ENCODE data around the gene TLR9.
"Not testable (repeated sequence)": the region's sequence is repeated elsewhere in the genome, so short reads cannot be mapped to it uniquely, and the experiment has no call there.

Gene TLR9, protein sequence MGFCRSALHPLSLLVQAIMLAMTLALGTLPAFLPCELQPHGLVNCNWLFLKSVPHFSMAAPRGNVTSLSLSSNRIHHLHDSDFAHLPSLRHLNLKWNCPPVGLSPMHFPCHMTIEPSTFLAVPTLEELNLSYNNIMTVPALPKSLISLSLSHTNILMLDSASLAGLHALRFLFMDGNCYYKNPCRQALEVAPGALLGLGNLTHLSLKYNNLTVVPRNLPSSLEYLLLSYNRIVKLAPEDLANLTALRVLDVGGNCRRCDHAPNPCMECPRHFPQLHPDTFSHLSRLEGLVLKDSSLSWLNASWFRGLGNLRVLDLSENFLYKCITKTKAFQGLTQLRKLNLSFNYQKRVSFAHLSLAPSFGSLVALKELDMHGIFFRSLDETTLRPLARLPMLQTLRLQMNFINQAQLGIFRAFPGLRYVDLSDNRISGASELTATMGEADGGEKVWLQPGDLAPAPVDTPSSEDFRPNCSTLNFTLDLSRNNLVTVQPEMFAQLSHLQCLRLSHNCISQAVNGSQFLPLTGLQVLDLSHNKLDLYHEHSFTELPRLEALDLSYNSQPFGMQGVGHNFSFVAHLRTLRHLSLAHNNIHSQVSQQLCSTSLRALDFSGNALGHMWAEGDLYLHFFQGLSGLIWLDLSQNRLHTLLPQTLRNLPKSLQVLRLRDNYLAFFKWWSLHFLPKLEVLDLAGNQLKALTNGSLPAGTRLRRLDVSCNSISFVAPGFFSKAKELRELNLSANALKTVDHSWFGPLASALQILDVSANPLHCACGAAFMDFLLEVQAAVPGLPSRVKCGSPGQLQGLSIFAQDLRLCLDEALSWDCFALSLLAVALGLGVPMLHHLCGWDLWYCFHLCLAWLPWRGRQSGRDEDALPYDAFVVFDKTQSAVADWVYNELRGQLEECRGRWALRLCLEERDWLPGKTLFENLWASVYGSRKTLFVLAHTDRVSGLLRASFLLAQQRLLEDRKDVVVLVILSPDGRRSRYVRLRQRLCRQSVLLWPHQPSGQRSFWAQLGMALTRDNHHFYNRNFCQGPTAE

DNA sequence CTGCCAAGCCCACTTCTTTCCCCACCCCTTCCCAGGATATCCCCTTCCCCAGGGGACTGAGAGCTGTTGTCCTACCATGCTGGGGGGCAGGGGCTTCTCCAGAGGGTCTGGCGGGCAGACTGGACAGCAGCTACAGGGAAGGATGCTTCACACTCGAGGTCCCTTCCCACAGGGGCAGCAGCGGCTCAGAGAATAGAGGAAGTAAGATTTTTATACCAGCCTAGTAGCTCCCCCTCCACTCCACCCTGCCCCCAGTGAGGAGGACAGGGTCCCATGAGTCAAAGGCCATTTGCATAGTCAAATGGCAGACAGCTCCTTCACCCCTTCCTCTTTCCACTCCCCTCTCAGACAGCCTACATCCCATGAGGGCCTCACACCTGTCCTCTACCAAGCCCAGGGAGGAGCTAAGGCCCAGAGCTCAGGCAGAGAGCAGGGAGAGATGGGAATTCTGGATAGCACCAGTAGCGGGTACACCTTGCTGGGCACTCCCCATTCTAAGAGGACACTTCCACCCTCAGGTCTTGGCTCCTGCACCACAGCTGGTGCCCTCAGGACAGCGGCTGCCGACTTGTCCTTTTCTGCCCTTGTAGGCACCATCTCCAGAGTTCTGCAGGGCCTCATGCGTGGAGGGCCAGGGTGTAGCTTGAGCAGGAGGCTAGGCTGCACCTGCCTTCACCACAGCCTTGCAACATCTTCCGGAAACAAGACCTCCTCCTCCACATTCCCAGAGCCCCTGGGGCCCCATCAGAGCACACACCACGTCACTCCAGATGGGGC lies at the start of gene TLR9:
Gene TLR9, minus strand, starts transcription at position 194 of the 777 bp plus-strand sequence. Its CDS starts 116 bp downstream, at position 78.
- no peak for DNase-seq

DNA sequence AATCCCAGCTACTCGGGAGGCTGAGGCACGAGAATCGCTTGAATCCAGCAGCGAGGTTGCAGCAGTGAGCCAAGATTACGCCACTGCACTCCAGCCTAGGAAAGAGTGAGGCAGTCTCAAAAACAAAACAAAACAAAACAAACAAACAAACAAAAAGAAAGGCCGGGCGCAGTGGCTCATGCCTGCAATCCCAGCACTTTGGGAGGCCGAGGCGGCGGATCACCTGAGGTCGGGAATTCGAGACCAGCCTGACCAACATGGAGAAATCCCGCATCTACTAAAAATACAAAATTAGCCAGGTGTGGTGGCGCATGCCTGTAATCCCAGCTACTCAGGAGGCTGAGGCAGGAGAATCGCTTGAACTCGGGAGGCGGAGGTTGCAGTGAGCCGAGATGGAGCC lies 49.3 kb upstream of the TLR9 start:
- not testable (repeated sequence) for DNase-seq

DNA sequence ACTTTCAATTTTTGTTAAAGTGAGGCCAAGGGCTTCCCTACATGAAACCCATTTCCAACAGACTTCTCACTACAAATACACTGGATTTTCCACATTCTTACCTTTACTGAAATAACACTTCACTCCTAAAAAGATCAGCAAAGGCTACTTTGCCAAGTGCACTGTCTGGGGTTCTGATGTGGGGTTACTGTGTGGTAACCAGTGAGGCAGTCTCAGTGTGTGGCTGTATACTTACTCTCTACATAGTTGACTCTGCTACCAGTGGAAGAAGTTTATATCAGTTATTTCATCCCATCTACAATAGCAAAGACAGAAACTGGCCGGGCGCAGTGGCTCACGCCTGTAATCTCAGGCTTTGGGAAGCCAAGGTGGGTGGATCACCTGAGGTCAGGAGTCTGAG lies 47.4 kb upstream of the TLR9 start:
- DNase-seq, result peak; percentile 28

DNA sequence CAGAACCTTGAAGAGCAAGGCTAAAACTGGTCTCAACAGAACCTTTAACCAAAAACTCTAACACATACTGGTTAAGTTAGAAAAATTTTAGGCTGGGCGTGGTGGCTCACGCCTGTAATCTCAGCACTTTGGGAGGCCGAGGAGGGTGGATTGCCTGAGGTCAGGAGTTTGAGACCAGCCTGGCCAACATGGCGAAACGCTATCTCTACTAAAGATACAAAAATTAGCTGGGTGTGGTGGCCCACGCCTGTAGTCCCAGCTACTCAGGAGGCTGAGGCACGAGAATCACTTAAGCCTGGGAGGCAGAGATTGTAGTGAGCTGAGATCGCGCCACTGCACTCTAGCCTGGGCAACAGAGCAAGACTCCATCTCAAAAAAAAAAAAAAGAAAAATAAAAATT lies 46.7 kb upstream of the TLR9 start:
- DNase-seq, result not testable (repeated sequence)

DNA sequence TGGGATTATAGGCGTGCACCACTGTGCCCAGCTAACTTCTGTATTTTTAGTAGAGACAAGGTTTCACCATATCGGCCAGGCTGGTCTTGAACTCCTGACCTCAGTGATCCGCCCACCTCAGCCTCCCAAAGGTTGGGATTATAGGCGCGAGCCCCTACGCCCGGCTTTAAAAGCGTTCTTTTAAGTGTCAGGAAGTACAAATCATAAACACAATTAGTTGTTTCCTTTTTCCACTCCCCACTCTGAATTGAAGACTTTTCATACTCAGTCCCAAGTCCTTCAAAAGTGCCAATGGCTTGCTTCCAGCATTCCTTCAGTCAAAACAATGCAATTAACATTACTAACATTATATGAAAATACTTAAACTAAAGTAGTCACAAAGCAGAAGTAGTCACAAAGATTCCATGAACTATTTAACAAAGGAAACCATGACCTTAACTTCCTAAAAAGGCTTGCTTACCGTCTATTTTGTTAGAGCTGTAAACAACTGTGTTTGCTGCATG lies 44.9 kb upstream of the TLR9 start:
- no peak for DNase-seq

DNA sequence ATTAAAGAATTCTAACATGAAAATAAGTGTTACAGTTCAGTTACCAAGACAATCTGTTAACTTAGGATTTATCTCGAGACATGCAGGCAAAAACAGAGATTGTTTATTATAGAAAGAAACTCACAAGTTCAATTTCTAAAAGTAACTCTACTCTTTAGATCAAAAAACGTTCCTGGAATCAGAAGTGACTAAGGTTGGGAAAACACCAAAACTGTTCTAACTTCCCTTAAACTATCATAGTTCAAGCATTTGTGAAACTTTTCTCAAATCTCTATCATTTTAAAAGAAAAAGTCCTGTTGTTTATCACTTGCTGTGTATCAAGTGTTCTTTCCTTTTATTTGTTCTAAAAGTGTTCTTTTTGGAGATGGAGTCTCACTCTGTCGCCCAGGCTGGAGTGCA lies 44.3 kb upstream of the TLR9 start:
- no peak for DNase-seq

DNA sequence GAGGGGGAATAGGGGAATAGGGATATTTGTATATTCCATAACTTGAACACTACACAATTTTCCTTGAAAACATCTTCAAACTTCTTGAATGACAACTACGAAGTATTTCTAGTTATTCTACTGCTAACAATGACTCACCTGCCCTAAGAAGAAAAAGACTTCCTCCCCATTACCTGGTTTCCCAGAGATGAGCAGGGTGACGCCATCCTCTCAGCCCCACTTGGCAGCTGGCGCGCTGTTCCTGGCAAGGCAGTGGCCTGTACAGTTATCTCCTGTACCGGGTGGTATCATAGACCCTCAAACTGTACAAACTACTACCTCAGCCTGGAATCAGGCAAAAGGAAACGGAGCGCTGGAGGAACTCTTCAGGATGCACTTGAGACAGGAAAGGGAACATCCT lies 42.6 kb upstream of the TLR9 start:
- DNase-seq, result peak; percentile 63

DNA sequence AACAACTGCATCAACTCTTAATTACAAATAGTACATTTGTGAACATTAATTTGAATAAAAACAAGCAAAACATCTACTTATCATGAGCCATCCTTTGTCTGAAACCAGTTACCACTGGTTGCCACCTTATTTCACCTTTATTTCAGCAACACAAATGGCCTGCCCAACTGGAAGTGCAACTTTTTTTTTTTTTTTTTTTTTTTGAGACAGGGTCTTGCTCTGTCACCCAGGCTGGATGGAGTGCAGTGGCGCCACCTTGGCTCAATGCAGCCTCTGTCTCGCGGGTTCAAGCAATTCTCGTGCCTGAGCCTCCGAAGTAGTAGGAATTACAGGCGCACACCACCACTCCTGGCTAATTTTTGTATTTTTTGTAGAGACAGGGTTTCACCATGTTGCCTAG lies 39.9 kb upstream of the TLR9 start:
- no peak for DNase-seq

DNA sequence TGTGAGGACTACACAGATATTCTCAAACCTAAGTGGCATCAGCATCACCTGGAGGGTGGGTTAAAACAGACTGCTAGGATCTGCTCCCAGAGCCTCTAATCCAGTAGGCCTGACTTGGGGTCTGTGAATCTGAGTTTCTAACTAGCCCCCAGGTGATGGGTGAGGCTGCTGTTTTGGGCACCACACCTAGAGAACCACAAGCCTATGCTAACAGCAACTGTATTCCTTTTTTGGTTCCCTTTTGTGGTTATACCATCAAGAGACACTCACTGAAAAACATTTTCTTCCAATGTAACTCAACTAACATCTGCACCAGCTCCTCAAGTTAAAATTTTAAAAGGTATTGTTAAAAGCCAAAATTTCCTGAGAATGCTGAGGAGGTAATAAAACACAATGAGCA lies 37.0 kb upstream of the TLR9 start:
- DNase-seq, result no peak

DNA sequence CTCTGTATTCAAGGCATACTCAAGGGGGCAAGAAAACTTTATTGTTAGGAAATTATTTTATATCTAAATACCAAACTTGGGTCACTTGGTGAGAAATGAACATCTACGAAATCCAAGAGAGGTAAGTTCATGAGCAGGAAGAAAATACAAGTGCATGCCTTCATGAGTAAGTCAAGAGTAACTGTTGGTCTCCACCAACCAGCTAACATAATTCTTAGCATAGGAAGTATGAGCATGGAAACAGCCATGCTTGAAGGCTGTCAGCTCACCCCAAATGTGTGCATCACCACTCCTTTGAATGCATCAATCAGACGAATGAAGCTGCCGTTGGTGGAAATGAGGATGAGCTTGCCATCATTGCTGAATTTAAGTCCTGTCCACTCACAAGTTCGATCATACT lies 34.0 kb upstream of the TLR9 start:
- DNase-seq, result no peak

DNA sequence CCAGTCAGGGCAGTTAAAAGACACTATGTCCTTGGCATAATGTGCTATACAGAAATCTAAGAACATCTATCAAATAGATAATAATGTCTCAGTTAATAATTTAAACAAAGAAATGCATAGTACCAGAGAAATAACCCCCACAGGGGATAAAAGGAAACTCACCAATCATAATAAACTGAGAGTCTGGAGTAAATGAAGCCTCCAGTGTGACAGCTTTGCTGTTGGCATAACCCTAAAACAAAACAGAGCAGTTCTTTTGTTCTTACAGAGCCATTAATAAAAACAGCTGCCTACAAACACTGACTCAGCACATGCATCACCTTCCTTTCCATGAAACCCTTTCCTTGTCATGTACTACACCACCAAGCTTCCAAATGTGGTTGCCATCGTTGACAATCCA lies 33.6 kb upstream of the TLR9 start:
- no peak for DNase-seq

DNA sequence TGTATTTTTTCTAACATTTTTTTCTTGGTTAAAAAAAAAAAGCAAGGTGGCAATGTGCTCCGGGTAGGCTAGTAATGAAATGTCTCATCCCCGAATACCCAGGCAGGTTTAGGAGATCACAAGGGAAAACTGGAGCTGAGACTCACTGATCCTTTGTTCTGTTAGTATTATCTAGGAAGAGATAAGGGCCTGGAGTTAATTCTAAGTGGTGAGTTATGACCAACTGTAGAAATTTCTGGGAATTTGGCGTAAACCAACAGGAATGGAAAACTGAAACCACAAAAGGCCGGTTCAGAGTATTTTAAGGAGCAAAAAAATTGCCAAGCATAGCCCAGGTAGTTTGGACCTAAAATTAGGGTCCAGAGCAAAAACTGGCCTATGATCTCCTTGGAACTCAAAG lies 32.5 kb upstream of the TLR9 start:
- DNase-seq, result no peak

DNA sequence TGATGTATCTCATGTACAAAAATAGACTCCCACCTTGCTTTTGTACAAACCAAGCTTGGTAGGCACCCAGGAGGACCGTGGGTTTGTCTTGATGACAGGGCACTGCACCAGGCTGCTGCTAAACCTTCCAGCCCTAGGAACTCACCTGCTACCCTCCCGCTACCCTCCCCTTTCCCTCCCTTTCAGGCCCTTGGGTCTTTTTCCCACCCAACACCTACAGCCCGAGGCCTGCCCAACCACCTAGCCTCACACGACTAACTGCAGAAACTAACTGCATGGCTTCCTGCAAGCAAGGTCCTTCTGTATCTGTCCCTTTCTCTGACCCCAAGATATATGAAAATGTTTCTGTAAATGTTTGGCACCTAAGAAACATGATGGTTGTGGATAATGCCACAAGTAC lies 31.2 kb upstream of the TLR9 start:
- DNase-seq, result no peak

DNA sequence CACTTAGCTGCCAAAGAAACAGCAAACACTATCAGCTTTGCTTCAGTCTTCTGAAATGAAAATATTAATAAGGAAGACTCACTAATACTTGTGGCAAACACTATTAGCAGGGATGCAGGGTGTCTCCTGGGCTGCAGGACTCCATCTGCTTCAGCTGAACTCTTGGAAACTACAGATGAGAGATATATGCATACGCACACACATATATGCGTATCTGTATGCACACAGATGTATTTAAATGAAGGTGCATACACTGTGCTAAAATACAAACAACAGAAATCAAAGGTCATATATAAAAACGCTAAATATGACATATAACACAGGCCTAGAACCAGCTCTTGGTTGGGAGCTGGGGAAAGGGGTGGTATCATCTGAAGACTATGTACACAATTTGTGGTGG lies 30.7 kb upstream of the TLR9 start:
- DNase-seq, result no peak

DNA sequence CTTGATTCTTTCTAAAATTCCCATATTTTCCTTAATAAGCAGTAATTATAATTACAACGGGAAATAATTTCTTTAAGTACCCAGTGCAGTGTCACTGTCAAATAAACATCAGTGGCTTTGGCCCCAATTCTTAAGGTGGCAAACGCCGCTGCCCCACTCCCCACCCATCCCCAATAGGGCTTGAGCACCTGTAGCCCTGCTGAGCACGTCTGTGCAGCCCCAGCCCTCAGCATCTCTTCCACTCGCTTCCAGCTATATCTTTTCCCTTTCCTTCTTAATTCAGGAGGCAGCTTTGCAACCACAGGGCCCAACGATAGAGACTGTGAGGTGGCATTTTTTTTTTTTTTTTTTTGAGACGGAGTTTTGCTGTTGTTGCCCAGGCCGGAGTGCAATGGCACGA lies 29.2 kb upstream of the TLR9 start:
- no peak for DNase-seq

DNA sequence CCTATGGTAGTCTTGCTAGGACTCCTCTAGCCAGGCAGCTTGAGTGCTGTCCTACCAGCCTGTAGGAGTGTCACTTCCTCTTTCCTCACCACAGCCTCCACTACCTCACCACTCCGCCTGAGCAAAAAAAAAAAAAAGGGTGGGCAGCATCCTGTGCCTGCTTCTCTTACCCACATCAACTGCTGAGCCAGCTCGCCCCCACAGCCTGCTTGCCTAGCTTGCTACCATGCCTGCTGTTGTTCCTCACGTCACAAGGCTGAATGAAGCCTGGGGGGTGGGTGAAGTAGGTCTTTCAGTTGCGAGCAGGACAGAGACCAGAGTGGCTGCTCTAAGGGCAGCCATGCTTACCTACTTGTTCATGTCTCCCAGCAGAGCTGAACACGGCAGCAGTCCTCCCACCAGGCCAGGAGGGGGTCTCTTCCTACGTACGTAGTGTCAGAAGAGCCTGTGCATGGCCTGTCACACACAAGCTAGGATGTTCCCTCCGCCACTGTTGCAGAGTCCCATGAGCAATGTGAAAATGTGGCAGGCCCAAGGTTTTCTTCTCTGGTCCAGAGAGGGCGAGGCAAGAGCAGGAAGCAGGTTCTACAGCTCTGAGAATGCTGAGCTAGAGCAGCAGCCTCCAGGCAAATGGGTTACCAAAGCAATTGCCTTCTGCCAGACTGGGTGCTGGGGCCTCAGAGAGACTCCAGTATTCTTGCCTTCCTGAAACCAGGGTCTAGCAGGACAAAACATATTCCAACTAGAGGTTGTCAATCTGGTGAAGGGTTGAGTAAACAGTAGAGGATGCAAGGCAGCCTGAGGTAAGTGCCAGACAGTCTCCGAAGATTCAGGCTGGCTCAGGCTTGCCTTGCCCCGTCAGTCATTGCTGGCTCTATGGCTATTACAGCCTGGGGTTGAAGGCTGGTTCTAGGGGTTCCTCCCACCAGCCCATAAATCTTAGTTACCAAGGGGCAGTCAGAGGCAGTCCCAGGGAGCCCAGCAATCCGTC lies 28.2 kb upstream of the TLR9 start:
- peak; percentile 88 for DNase-seq

DNA sequence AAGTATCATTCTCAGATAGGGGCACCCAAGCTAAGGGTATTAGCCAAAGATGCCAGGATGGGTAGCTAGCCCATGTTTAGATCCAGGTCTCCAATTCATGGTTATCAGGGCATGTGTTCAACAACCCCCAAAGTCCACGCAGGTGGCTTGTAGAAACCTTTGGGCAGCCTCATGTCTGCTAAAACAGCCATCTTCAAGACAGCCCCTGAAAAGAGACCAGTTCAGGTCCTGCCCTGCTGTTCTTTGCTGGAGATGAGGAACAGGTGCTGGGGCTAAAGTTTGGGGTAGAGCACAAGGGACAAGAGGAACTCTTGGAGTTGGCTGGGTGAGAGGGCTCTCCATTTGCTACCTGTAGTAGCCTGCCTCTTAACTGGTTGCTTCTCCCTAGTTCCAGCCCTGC lies 24.7 kb upstream of the TLR9 start:
- DNase-seq, result no peak

DNA sequence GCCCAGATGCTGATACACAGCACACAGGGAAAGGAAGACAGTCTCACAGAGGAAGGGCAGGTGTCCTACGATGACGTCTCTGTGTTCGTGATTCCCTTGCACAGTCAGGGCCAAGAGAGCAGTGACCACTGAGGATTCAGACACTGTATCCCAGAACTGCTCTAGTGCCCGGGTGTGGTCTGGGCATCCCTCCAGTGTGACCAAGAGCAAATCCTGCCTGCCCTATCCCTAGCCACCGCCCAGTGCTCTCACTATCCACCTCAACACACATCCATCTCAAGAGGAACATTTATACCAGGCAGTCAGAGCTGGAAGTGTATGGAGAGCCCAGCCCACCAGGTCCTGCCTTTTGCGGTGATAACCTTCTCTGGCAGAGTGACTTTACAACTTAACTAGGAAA lies 24.2 kb upstream of the TLR9 start:
- DNase-seq, result no peak

DNA sequence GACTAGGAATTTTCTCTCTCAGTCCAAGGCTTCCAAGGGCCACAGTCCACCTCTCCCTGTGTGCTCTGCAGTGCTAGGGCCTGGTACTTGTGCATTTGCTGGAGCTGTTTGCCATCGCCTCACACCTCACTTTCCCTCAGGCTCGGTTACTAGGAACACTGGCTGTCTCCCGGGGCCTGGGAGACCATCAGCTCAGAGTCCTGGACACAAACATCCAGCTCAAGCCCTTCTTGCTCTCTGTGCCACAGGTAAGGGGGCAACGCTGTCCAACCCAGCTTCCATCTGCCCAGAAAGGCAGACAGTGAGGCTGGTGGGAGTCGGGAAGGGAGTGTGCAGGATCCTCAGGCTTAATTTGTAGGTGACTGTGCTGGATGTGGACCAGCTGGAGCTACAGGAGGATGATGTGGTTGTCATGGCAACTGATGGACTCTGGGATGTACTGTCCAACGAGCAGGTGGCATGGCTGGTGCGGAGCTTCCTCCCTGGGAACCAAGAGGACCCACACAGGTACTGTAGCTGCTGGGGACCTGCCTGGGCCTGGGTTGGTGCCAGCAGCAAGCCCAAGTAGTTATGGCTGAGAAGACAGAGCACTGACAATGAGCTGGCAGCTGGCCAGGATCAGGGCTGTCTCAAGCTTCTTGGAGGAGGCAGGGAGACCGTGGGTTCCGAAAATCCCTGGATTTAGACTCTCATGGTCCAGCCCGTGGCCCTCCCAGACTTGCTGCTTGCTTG lies 23.5 kb upstream of the TLR9 start:
- no peak for DNase-seq

DNA sequence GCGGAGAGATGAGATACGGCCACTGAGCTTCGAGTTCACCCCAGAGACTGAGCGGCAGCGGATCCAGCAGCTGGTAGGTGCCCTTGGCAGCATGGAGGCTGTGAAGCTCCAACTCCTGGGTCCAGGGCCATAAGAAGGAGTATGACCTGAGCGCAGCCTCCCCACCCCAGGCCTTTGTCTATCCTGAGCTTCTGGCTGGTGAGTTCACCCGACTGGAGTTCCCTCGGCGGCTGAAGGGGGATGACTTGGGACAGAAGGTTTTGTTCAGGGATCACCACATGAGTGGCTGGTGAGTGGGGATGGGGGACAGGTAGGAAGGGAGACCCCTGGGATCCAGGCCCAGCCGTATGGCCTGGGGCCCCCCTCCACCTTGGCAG lies 22.7 kb upstream of the TLR9 start:
- no peak for DNase-seq

Measured in CD4-positive, alpha-beta T cell treated with Interleukin-10 for 1 hour (primary cell).